ENCODE results near the gene LSR.

Gene LSR

DNA sequence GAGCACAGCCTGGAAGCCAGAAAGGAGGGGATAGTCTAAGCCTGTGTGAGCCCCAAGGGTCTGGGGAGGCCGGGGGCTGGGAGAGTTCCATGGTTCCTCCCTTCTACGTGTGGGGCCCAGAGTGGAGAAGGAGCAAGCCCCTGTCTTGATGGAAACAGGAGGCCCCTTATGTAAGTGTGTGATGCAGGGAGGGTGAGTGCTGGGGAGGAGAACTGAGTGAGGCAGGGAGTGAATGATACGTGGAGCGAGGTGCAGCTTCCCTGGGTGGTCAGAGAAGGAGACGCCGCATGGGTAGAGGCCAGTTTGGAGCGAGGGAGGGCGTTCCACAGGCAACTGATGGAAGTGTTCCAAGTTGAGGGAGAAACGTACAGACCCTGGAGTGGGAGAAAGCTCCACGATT, 59.1 kb downstream of the LSR start:
- no peaks in the 10 kb centered on the region for H3K36me3 Mint-ChIP-seq
- H3K27me3 Mint-ChIP-seq: no peaks in the 10 kb centered on the region
- H3K9me3 Mint-ChIP-seq: no peaks in the 10 kb centered on the region
- no peak overlapping the region for H3K4me3 Mint-ChIP-seq
- no peak overlapping the region for H3K27ac Mint-ChIP-seq
- H3K4me1 Mint-ChIP-seq: peaks cover 48% of the 10 kb centered on the region
- no peak for ATAC-seq

DNA sequence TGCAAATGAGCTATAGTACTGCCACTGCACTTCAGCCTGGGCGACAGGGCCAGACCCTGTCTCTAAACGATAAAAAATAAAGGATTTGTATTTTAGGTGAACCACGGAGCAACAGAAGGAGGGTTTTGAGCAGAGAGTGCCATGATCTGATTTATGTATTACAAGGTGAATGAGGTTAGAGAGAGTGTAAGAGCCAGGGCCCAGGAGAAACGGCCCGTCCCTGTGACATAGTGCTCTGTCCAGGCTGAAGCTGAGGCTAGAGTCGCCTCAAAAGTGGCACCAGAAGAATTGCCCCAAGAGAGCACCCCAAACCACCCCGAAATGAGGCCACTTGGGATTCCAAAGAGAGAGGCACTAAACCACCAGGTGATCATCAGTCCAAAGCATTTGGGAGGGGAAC, 60.1 kb downstream of the LSR start:
- no peaks in the 10 kb centered on the region for H3K9me3 Mint-ChIP-seq
- H3K4me3 Mint-ChIP-seq: no peak overlapping the region
- no peaks in the 10 kb centered on the region for H3K36me3 Mint-ChIP-seq
- H3K27ac Mint-ChIP-seq: peak overlapping the region; percentile 14
- no peaks in the 10 kb centered on the region for H3K27me3 Mint-ChIP-seq
- no peak for ATAC-seq
- H3K4me1 Mint-ChIP-seq: peaks cover 53% of the 10 kb centered on the region

DNA sequence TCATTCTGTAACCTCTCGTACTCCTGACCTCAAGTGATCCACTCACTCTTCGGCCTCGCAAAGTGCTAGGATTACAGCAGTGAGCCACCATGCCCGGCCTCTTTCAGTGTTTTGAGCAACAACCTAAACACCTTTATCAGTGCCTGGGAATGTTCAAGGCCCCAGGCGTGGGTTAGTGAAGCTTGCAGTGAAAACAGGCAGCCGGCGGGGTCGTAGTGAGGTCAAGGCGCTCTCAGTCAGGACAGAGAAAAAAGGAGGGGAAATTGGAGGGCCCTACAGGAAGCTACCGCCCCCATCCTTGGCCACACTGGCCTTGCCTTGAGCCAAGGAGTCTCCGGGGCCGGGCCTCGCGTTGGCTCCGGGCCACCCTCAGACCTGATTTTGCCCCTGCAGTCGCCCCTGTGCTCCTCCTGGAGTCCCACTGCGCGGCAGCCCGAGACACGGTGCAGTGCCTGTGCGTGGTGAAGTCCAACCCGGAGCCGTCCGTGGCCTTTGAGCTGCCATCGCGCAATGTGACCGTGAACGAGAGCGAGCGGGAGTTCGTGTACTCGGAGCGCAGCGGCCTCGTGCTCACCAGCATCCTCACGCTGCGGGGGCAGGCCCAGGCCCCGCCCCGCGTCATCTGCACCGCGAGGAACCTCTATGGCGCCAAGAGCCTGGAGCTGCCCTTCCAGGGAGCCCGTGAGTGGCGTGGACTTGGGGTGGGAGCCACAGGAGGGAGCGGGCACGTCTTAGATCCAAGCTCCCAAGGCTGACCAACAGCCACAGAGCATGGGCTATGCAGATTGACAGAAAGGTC, 60.9 kb downstream of the LSR start:
- Mint-ChIP-seq H3K27ac (peak overlapping the region; percentile 14), H3K9me3 (no peaks in the 10 kb centered on the region), H3K27me3 (no peaks in the 10 kb centered on the region), H3K4me1 (peaks cover 57% of the 10 kb centered on the region), H3K36me3 (no peaks in the 10 kb centered on the region), H3K4me3 (no peak overlapping the region)
- ATAC-seq: no peak

DNA sequence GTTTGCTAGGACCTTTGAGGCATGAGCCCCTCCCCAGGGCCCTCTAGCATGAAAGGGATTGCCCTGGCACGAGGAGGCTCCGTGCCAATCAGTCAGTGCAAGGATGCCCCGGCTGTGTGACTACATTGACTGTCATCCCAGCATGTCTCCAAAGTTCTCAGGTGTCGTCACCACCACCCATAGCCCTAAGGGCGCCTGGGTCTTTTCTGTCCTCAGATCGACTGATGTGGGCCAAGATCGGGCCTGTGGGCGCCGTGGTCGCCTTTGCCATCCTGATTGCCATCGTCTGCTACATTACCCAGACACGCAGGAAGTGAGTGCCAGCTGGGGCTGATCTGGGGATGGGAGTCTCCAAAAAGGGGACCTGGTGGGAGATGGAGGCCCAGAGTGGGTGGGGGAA, 61.5 kb downstream of the LSR start:
- Mint-ChIP-seq H3K27ac (peak overlapping the region; percentile 53), H3K4me1 (peaks cover 59% of the 10 kb centered on the region), H3K4me3 (no peak overlapping the region), H3K9me3 (no peaks in the 10 kb centered on the region), H3K36me3 (no peaks in the 10 kb centered on the region), H3K27me3 (no peaks in the 10 kb centered on the region)
- ATAC-seq: no peak

- no peak for ATAC-seq
- Mint-ChIP-seq H3K27me3 (no peaks in the 10 kb centered on the region), H3K9me3 (no peaks in the 10 kb centered on the region), H3K27ac (peak overlapping the region; percentile 53), H3K4me1 (peaks cover 64% of the 10 kb centered on the region), H3K4me3 (no peak overlapping the region), H3K36me3 (no peaks in the 10 kb centered on the region)
Measured at GRCh38 chr19:35310811-35311465, 62.1 kb downstream of the LSR start.

GRCh38 chr19:35311901-35312665, 63.3 kb downstream of the LSR start:
- H3K4me1 Mint-ChIP-seq: peaks cover 67% of the 10 kb centered on the region
- H3K27me3 Mint-ChIP-seq: no peaks in the 10 kb centered on the region
- no peaks in the 10 kb centered on the region for H3K9me3 Mint-ChIP-seq
- H3K27ac Mint-ChIP-seq: peak overlapping the region; percentile 65
- no peak overlapping the region for H3K4me3 Mint-ChIP-seq
- ATAC-seq: no peak
- no peaks in the 10 kb centered on the region for H3K36me3 Mint-ChIP-seq

DNA sequence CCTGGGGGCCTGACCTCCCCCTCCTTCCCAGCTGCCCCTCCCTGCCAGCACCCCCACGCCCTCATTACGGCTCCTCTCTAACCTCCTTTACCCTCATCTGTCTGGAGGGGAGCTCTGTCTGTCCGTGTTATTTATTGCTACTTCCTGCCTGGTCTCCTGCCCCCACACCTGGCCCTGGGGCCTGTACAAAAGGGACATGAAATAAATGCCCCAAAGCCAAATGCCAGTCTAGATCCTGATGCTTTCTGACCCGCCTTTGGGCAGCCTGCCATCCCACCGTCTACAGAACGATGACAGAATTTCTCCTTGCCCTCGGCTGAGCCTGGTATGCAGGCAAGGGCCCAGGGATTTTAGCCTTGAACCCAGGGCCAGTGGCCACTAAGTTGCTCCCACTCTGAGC, 64.8 kb downstream of the LSR start:
- H3K9me3 Mint-ChIP-seq: no peaks in the 10 kb centered on the region
- H3K36me3 Mint-ChIP-seq: no peaks in the 10 kb centered on the region
- no peak for ATAC-seq
- H3K27me3 Mint-ChIP-seq: no peaks in the 10 kb centered on the region
- peak overlapping the region; percentile 65 for H3K27ac Mint-ChIP-seq
- peaks cover 69% of the 10 kb centered on the region for H3K4me1 Mint-ChIP-seq
- no peak overlapping the region for H3K4me3 Mint-ChIP-seq

- Mint-ChIP-seq H3K9me3 (no peaks in the 10 kb centered on the region), H3K27ac (peak overlapping the region; percentile 65), H3K4me1 (peaks cover 69% of the 10 kb centered on the region), H3K4me3 (no peak overlapping the region), H3K36me3 (no peaks in the 10 kb centered on the region), H3K27me3 (no peaks in the 10 kb centered on the region)
- no peak for ATAC-seq
Measured at GRCh38 chr19:35314031-35314430, 65.2 kb downstream of the LSR start.

- H3K4me3 Mint-ChIP-seq: no peak overlapping the region
- H3K4me1 Mint-ChIP-seq: peaks cover 70% of the 10 kb centered on the region
- no peaks in the 10 kb centered on the region for H3K9me3 Mint-ChIP-seq
- ATAC-seq: no peak
- no peaks in the 10 kb centered on the region for H3K27me3 Mint-ChIP-seq
- H3K27ac Mint-ChIP-seq: no peak overlapping the region
- H3K36me3 Mint-ChIP-seq: no peaks in the 10 kb centered on the region
Measured at GRCh38 chr19:35314858-35315470, 66.2 kb downstream of the LSR start.

- H3K36me3 Mint-ChIP-seq: no peaks in the 10 kb centered on the region
- peak overlapping the region; percentile 78 for H3K27ac Mint-ChIP-seq
Measured at GRCh38 chr19:35315883-35316282, 67.1 kb downstream of the LSR start.

GRCh38 chr19:35316560-35316959, 67.8 kb downstream of the LSR start:
- Mint-ChIP-seq H3K4me1 (peaks cover 81% of the 10 kb centered on the region), H3K4me3 (peak overlapping the region; percentile 26), H3K36me3 (no peaks in the 10 kb centered on the region), H3K9me3 (no peaks in the 10 kb centered on the region), H3K27ac (peak overlapping the region; percentile 78), H3K27me3 (no peaks in the 10 kb centered on the region)
- no peak for ATAC-seq

More at GRCh38 chr19:35315883-35316282, 67.1 kb downstream of the LSR start:
- no peaks in the 10 kb centered on the region for H3K27me3 Mint-ChIP-seq
- no peak overlapping the region for H3K4me3 Mint-ChIP-seq
- no peak for ATAC-seq
- H3K4me1 Mint-ChIP-seq: peaks cover 74% of the 10 kb centered on the region
- H3K9me3 Mint-ChIP-seq: no peaks in the 10 kb centered on the region

Measured in stimulated activated memory B cell treated with anti-CD40 and anti-IgM and Interleukin-4, amounts not matched to agents 10 μg/mL and 1 μg/mL and 100 μg/mL, for 72 hours (primary cell).